ENCODE results near the gene ECSCR. TPM values are rescaled to one million over a fixed set of nuclear protein-coding genes. Genes with fewer than 3 reads are reported as not detected.

Gene ECSCR
- total RNA-seq, 2 experiments from 2014 or later: not detected

DNA sequence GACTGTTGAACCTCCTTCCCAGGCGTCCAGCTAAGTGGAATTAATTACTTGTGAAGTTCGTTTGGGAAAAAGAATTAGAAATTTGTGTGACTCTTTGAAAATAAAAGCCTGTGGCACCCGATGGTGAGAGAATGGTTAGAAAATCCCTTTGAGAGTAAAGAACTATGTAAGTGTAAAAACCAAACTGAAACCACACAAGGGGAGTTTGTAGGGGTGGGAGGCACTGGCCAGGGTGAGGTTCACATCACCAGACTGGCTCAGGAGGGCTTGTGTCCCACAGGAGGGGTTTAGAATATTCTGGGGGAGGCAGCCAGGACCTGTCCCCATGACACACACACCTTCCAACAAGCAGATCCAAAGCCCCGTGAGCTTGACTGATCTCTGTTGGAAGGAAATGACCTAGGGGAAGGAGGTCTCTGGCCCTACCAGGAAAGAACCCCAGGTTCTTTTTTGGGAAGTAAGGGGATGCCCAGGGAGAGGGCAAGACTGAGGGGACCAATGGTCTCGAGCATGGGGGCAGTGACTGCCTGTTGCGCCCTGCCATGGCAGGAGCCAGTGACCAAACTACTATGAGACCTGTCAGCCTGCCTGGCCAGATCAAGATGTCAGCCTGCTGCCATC, 62.9 kb downstream of the ECSCR start:
- DNase-seq (no peak), ATAC-seq (no peak)
- ChIA-PET POLR2A (no interaction called here), CTCF (no interaction called here)
- Mint-ChIP-seq H3K4me1 (ENCODE audit: low read depth) (peaks cover 57% of the 10 kb centered on the region), H3K27me3 (ENCODE audit: low read depth) (no peaks in the 10 kb centered on the region), H3K36me3 (ENCODE audit: low read depth) (peaks cover 20% of the 10 kb centered on the region), H3K4me3 (no peak overlapping the region), H3K9me3 (ENCODE audit: insufficient read depth) (no peaks in the 10 kb centered on the region), H3K27ac (peak overlapping the region; percentile 2)

Other genes starting within 250 kb of the ECSCR start
- 100 to 1,000 TPM; 174 to 176 TPM for gene MATR3, start 169.0 kb downstream of the ECSCR start, total RNA-seq
- 10 to 100 TPM; 90.7 to 93.5 TPM for gene PAIP2, start 120.9 kb downstream of the ECSCR start, total RNA-seq
- gene SLC23A1, start 79.4 kb downstream of the ECSCR start, total RNA-seq: 1 to 10 TPM; 1.2 to 1.5 TPM
- 10 to 100 TPM; 19.0 to 19.9 TPM for gene MZB1, start 72.8 kb downstream of the ECSCR start, total RNA-seq
- 1 to 10 TPM; 5.2 to 6.2 TPM for gene PROB1, start 67.6 kb downstream of the ECSCR start, total RNA-seq
- 1 to 10 TPM; 3.8 to 4.0 TPM for gene SPATA24, start 58.7 kb downstream of the ECSCR start, total RNA-seq
- gene DNAJC18, start 23.2 kb downstream of the ECSCR start, total RNA-seq: 1 to 10 TPM; 3.7 to 5.4 TPM
- under 1 TPM; 0.32 to 0.65 TPM for gene SMIM33, start 8.3 kb upstream of the ECSCR start, total RNA-seq
- gene STING1, start 20.0 kb upstream of the ECSCR start, total RNA-seq: 10 to 100 TPM; 64.9 to 67.4 TPM
- gene UBE2D2, start 98.6 kb upstream of the ECSCR start, total RNA-seq: 100 to 1,000 TPM; 227 to 232 TPM
- 1 to 10 TPM; 1.2 to 2.0 TPM for gene CXXC5, start 185.6 kb upstream of the ECSCR start, total RNA-seq

Data from activated CD8-positive, alpha-beta T cell treated with anti-CD3 and anti-CD28 coated beads, Interleukin-2, amount 10 ng/mL, durations not matched to agents 7 days and 5 days (primary cell).